KMS-11 (cell line): ENCODE data around the gene RPRD1B.

Experiments
- H2AFZ ChIP-seq: fragments of 200-600 bp; sonication (generic); 2 replicates; pipeline ENCODE4 v1.6.1; 2016; ENCODE audit warnings: antibody characterized with exemption, mixed run types, low read depth
- H3K27ac ChIP-seq: fragments of 200-600 bp; sonication (generic); 2 replicates; pipeline ENCODE4 v1.6.1; 2016; ENCODE audit warnings: mild to moderate bottlenecking, mixed run types
- H3K27me3 ChIP-seq: fragments of 200-600 bp; sonication (generic); 2 replicates; pipeline ENCODE4 v1.6.1; 2017; ENCODE audit warnings: mild to moderate bottlenecking, low read depth, mixed run types, moderate library complexity; ENCODE audit not compliant: insufficient read depth
- H3K36me3 ChIP-seq: fragments of 200-600 bp; sonication (generic); 2 replicates; pipeline ENCODE4 v1.6.1; 2017; ENCODE audit warnings: mild to moderate bottlenecking, mixed run types; ENCODE audit not compliant: insufficient read depth
- H3K4me1 ChIP-seq: fragments of 200-600 bp; sonication (generic); 2 replicates; pipeline ENCODE4 v1.6.1; 2016; ENCODE audit warnings: mild to moderate bottlenecking, low read depth, mixed run types; ENCODE audit not compliant: poor library complexity, severe bottlenecking
- H3K4me2 ChIP-seq: fragments of 200-600 bp; sonication (generic); 2 replicates; pipeline ENCODE4 v1.7.0; 2016; ENCODE audit warnings: mild to moderate bottlenecking, mixed run types
- H3K4me3 ChIP-seq: fragments of 200-600 bp; sonication (generic); IDR thresholded peaks from 2 replicates; pipeline ENCODE4 v1.6.1; 2017; ENCODE audit warnings: low read depth, low read length, mixed read lengths; ENCODE audit not compliant: insufficient read depth
- H3K79me2 ChIP-seq: fragments of 200-600 bp; sonication (generic); 2 replicates; pipeline ENCODE4 v1.6.1; 2016; ENCODE audit warnings: low read depth, mixed run types; ENCODE audit not compliant: insufficient read depth
- H3K9ac ChIP-seq: fragments of 200-600 bp; sonication (generic); 2 replicates; pipeline ENCODE4 v1.6.1; 2016; ENCODE audit warnings: mild to moderate bottlenecking, mixed run types
- H4K20me1 ChIP-seq: fragments of 200-600 bp; sonication (generic); 2 replicates; pipeline ENCODE4 v1.6.1; 2016; ENCODE audit warnings: mild to moderate bottlenecking, mixed run types; ENCODE audit not compliant: insufficient read depth
- TF ChIP-seq, protein P1 (sequence below): fragments of 200-600 bp; sonication (generic); conservative IDR thresholded peaks from 2 replicates; pipeline ENCODE4 v1.6.1; 2017; ENCODE audit warnings: low read depth, mild to moderate bottlenecking, antibody characterized with exemption, low read length, moderate library complexity, mixed read lengths

Gene RPRD1B

DNA sequence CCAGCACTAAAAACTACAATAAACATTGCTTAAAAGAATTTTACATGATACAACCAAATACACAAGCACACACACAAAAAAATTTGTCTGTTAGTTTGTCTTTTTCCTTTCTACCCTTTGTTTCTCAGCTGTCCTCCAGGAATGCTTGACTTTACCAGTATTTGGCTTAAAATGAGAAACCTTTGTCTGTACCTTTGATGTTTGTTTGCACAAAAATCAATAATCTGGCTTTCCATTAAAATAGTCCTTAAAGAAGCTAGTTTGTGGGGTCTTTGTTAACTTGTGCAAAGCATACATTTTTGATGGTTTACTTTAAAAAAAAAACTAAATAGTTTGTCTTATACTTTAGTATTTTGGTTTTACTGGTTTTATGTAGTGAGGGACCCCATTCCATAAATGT lies 49.3 kb downstream of the RPRD1B start:
- H3K27me3 ChIP-seq = no peaks in the 10 kb centered on the region
- H3K36me3 ChIP-seq = peaks cover 9% of the 10 kb centered on the region; the same call in 1 of the 2 replicates
- H3K4me1 ChIP-seq = no peaks in the 10 kb centered on the region
- H3K4me3 ChIP-seq = no peak overlapping the region
- no peak overlapping the region for H3K4me2 ChIP-seq
- no peaks in the 10 kb centered on the region; the same call in 1 of the 2 replicates for H4K20me1 ChIP-seq
- H3K79me2 ChIP-seq = peaks cover 13% of the 10 kb centered on the region; the same call in 1 of the 2 replicates
- H3K27ac ChIP-seq = no peak overlapping the region
- TF ChIP-seq, protein P1, sequence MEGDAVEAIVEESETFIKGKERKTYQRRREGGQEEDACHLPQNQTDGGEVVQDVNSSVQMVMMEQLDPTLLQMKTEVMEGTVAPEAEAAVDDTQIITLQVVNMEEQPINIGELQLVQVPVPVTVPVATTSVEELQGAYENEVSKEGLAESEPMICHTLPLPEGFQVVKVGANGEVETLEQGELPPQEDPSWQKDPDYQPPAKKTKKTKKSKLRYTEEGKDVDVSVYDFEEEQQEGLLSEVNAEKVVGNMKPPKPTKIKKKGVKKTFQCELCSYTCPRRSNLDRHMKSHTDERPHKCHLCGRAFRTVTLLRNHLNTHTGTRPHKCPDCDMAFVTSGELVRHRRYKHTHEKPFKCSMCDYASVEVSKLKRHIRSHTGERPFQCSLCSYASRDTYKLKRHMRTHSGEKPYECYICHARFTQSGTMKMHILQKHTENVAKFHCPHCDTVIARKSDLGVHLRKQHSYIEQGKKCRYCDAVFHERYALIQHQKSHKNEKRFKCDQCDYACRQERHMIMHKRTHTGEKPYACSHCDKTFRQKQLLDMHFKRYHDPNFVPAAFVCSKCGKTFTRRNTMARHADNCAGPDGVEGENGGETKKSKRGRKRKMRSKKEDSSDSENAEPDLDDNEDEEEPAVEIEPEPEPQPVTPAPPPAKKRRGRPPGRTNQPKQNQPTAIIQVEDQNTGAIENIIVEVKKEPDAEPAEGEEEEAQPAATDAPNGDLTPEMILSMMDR = no peak
- no peak overlapping the region for H2AFZ ChIP-seq
- no peak overlapping the region for H3K9ac ChIP-seq

DNA sequence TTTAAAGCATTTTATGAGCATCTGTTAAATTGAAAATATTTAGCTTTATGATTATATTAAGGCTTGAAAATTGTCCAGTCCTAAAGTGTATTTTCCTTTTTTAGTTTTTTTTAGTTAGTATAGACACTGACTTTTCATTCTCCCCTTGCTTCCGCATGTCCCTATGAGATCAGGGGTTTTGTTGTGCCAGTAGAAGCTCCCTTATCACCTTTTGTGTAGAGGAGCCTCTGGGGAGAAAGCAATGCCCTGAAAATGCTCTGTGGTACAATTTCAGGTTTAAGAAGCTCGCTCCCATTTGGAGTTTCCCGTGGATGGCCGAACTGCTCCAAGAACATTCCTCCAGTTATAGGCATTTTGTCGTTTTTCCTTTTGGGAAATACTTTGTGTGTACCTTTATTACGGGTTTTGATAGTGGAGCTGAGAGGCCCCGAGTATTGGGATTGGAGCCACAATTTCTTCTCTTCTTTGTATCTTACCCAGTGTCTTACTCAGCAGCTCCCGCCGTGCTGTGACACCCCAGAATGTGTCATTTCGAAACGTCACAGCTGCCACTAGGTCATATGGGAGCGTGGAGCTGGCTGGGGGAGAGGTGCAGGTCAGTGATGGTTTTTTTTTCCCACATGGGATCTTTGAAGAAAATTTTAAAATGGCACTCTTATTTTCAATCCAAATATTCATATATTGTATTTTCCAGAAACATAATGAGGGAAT lies 49.9 kb downstream of the RPRD1B start:
- Histone ChIP-seq H3K36me3 (peaks cover 9% of the 10 kb centered on the region; the same call in 1 of the 2 replicates), H4K20me1 (no peaks in the 10 kb centered on the region; the same call in 1 of the 2 replicates), H3K4me3 (no peak overlapping the region), H3K9ac (no peak overlapping the region), H3K27ac (no peak overlapping the region), H2AFZ (no peak overlapping the region), H3K27me3 (no peaks in the 10 kb centered on the region), H3K4me2 (no peak overlapping the region), H3K4me1 (no peaks in the 10 kb centered on the region), H3K79me2 (peaks cover 13% of the 10 kb centered on the region; the same call in 1 of the 2 replicates)
- TF ChIP-seq, protein P1 = no peak

DNA sequence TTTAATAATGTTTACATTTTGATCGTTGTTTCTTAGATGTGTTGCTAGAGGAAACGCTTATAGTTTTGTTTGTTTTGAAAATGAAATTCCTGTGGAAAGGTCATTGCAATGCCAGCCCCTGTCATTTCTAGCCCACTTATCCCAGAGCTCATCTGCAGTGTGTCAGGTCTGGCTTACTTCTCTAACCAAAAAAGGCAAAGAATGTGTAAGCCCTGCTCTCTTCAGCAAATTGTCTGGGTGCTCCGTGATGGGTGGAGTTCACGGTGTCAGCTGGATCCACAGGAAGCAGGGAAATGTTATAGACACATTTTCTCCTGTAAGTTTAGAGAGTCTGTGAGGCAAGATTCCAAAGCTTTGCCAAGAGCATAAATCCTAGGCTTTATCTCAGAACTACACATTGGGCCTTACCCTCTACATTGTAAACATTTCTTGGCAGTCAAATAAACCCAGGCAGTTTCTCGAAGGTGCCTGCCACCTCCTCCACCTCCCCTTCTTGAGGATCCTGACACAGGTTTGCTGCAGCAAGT lies 50.9 kb downstream of the RPRD1B start:
- TF ChIP-seq, protein P1 = no peak
- Histone ChIP-seq H3K9ac (no peak overlapping the region), H3K27ac (no peak overlapping the region), H3K4me1 (no peaks in the 10 kb centered on the region), H3K36me3 (peaks cover 9% of the 10 kb centered on the region; the same call in 1 of the 2 replicates), H3K4me2 (no peak overlapping the region), H2AFZ (no peak overlapping the region), H3K4me3 (no peak overlapping the region), H3K79me2 (peaks cover 13% of the 10 kb centered on the region; the same call in 1 of the 2 replicates), H3K27me3 (no peaks in the 10 kb centered on the region), H4K20me1 (no peaks in the 10 kb centered on the region; the same call in 1 of the 2 replicates)

- Histone ChIP-seq H3K36me3 (peaks cover 9% of the 10 kb centered on the region; the same call in 1 of the 2 replicates), H2AFZ (no peak overlapping the region), H3K4me3 (no peak overlapping the region), H3K9ac (no peak overlapping the region), H3K27ac (no peak overlapping the region), H3K4me2 (no peak overlapping the region), H3K79me2 (peaks cover 10% of the 10 kb centered on the region; the same call in 1 of the 2 replicates), H3K4me1 (no peaks in the 10 kb centered on the region), H3K27me3 (no peaks in the 10 kb centered on the region), H4K20me1 (no peaks in the 10 kb centered on the region; the same call in 1 of the 2 replicates)
- TF ChIP-seq, protein P1 = no peak
Measured at GRCh38 chr20:38085026-38085425, 51.5 kb downstream of the RPRD1B start.
